HepG2 (cell line): Measurements from ENCODE around the gene RNF5. TPM values are rescaled to one million over a fixed set of nuclear protein-coding genes. Genes with fewer than 3 reads are reported as not detected.

Source experiments
- ADNP ChIP-seq: sonication (generic); formaldehyde crosslinking; IDR thresholded peaks from 2 replicates; pipeline ENCODE4 v1.4.0; 2020; ENCODE audit warnings: missing genetic modification reagents
- ATM ChIP-seq: fragments of 450-650 bp; IDR thresholded peaks from 2 replicates; pipeline ENCODE4 v1.7.1; 2017; ENCODE audit warnings: mild to moderate bottlenecking, borderline replicate concordance
- DMAP1 ChIP-seq: IDR thresholded peaks from 2 replicates; pipeline ENCODE4 v1.6.1; 2016
- GRHL1 ChIP-seq: sonication (generic); formaldehyde crosslinking; conservative IDR thresholded peaks from 2 replicates; pipeline ENCODE4 v1.8.0; 2022; ENCODE audit warnings: missing genetic modification reagents
- HES4 ChIP-seq: sonication (generic); formaldehyde crosslinking; IDR thresholded peaks from 2 replicates; pipeline ENCODE4 v1.9.0; 2021; ENCODE audit warnings: mild to moderate bottlenecking, missing genetic modification reagents, borderline replicate concordance
- HMG20B ChIP-seq: conservative IDR thresholded peaks from 2 replicates; pipeline ENCODE4 v1.6.1; 2016; ENCODE audit warnings: missing genetic modification reagents, missing compliant biosample characterization
- JUN ChIP-seq: sonication (generic); formaldehyde crosslinking; IDR thresholded peaks from 2 replicates; pipeline ENCODE4 v1.4.0; 2020; ENCODE audit warnings: mild to moderate bottlenecking, missing genetic modification reagents
- MED13 ChIP-seq: sonication (generic); formaldehyde crosslinking; IDR thresholded peaks from 2 replicates; pipeline ENCODE4 v1.5.0; 2020; ENCODE audit warnings: missing genetic modification reagents
- MTF1 ChIP-seq: sonication (generic); formaldehyde crosslinking; IDR thresholded peaks from 2 replicates; pipeline ENCODE4 v1.5.0; 2020; ENCODE audit warnings: missing genetic modification reagents
- SMAD3 ChIP-seq: sonication (generic); formaldehyde crosslinking; IDR thresholded peaks from 2 replicates; pipeline ENCODE4 v1.4.0; 2020; ENCODE audit warnings: missing genetic modification reagents
- SNAPC2 ChIP-seq: sonication (generic); formaldehyde crosslinking; IDR thresholded peaks from 2 replicates; pipeline ENCODE4 v1.8.1; 2022; ENCODE audit warnings: mild to moderate bottlenecking, missing genetic modification reagents
- SUZ12 ChIP-seq: fragments of 150-350 bp; IDR thresholded peaks from 2 replicates; pipeline ENCODE4 v1.6.1; 2014; ENCODE audit warnings: low read depth, low read length
- ZBTB38 ChIP-seq: sonication (generic); formaldehyde crosslinking; IDR thresholded peaks from 2 replicates; pipeline ENCODE4 v1.5.1; 2020; ENCODE audit warnings: mild to moderate bottlenecking, missing genetic modification reagents
- ZBTB43 ChIP-seq: sonication (generic); formaldehyde crosslinking; conservative IDR thresholded peaks from 2 replicates; pipeline ENCODE4 v1.4.0; 2020; ENCODE audit warnings: missing genetic modification reagents
- ZNF280D ChIP-seq: sonication (generic); formaldehyde crosslinking; IDR thresholded peaks from 2 replicates; pipeline ENCODE4 v1.5.1; 2020; ENCODE audit warnings: mild to moderate bottlenecking, missing genetic modification reagents
- ZNF3 ChIP-seq: IDR thresholded peaks from 2 replicates; pipeline ENCODE4 v1.7.0; 2017; ENCODE audit warnings: inconsistent platforms
- ZNF431 ChIP-seq: sonication (generic); formaldehyde crosslinking; IDR thresholded peaks from 2 replicates; pipeline ENCODE4 v1.9.0; 2022; ENCODE audit warnings: missing genetic modification reagents, low read depth, mild to moderate bottlenecking, borderline replicate concordance
- ZNF432 ChIP-seq: sonication (generic); formaldehyde crosslinking; IDR thresholded peaks from 2 replicates; pipeline ENCODE4 v1.5.0; 2020; ENCODE audit warnings: missing genetic modification reagents, mild to moderate bottlenecking, borderline replicate concordance
- ZNF460 ChIP-seq: sonication (generic); formaldehyde crosslinking; IDR thresholded peaks from 2 replicates; pipeline ENCODE4 v1.5.1; 2020; ENCODE audit warnings: missing genetic modification reagents, mild to moderate bottlenecking, borderline replicate concordance
- ZNF512 ChIP-seq: sonication (generic); formaldehyde crosslinking; IDR thresholded peaks from 2 replicates; pipeline ENCODE4 v1.4.0; 2020; ENCODE audit warnings: mild to moderate bottlenecking, missing genetic modification reagents
- ZNF660 ChIP-seq: sonication (generic); formaldehyde crosslinking; IDR thresholded peaks from 2 replicates; pipeline ENCODE4 v1.5.1; 2020; ENCODE audit warnings: mild to moderate bottlenecking, low read depth, missing genetic modification reagents, borderline replicate concordance
- ZNF720 ChIP-seq: sonication (generic); formaldehyde crosslinking; IDR thresholded peaks from 2 replicates; pipeline ENCODE4 v1.4.0; 2020; ENCODE audit warnings: missing genetic modification reagents
- polyA plus RNA-seq, 8 experiments: library from polyadenylated mRNA; depleted of rRNA in 3 of 8; stranded (reverse) in 7 of 8; unstranded in 1 of 8; fragments of >200 nt; fragmentation: Illumina TruSeq in 4 of 8; extraction: Trizol in 4 of 8; gene quantifications; 2 replicates each; pipeline versions ENCODE4 v1.2.1 to v1.2.3, GENCODE V29; 2011 to 2016; ENCODE audit warnings: low read depth in 4 of 8, missing spikeins in 1 of 8, mixed read lengths in 1 of 8; ENCODE audit not compliant: insufficient read depth in 1 of 8
- total RNA-seq, 5 experiments: library from RNA; depleted of rRNA; stranded (reverse); fragments of >200 nt; fragmentation: Illumina TruSeq; extraction: Trizol; gene quantifications; 2 replicates each; pipeline ENCODE4 v1.2.3, GENCODE V29; 2016; ENCODE audit warnings: low read depth in 1 of 5

Gene RNF5
- total and polyA plus RNA-seq, 2 of the 13 experiments (the other 11 are each of a cell fraction or from before 2014, with no cell fraction given): 98.0 to 131 TPM

- no peak for TF ChIP-seq ZNF280D
- TF ChIP-seq ZNF460: no peak
- no peak for TF ChIP-seq SUZ12
- TF ChIP-seq JUN (CRISPR knock-in tag): no peak
- no peak for TF ChIP-seq ZNF432
- TF ChIP-seq ZNF512 (CRISPR knock-in tag): no peak
- no peak for TF ChIP-seq SMAD3 (CRISPR knock-in tag)
- no peak for TF ChIP-seq DMAP1 (CRISPR knock-in tag)
- TF ChIP-seq ZNF720 (CRISPR knock-in tag): no peak
- TF ChIP-seq SNAPC2 (CRISPR knock-in tag): no peak
- no peak for TF ChIP-seq MTF1 (CRISPR knock-in tag)
- TF ChIP-seq ZBTB43 (CRISPR knock-in tag): no peak
- TF ChIP-seq ZBTB38 (CRISPR knock-in tag): peak; percentile 97
- 0 out of 2 replicates have a peak, but pooled peaks have one; percentile 14 for TF ChIP-seq ZNF431 (CRISPR knock-in tag)
- TF ChIP-seq ZNF660 (CRISPR knock-in tag): peak; percentile 83; the same call in 1 of the 2 replicates
- TF ChIP-seq ADNP: no peak
- no peak for TF ChIP-seq HMG20B (CRISPR knock-in tag)
- TF ChIP-seq MED13 (CRISPR knock-in tag): 0 out of 2 replicates have a peak, but pooled peaks have one; percentile 12
- no peak for TF ChIP-seq ATM
- TF ChIP-seq GRHL1 (CRISPR knock-in tag): no peak
- TF ChIP-seq HES4 (CRISPR knock-in tag): no peak
- TF ChIP-seq ZNF3 (CRISPR knock-in tag): no peak
These were observed 18.7 kb downstream of the RNF5 start (continued) for GRCh38 chr6:32196682-32197616.
